CD14-positive monocyte (primary cell): ENCODE measurements around the gene ZNF622. TPM values are rescaled to one million over a fixed set of nuclear protein-coding genes. Genes with fewer than 3 reads are reported as not detected.

Experiments used
- DNase-seq, 3 donors: peaks; one replicate each; pipeline ENCODE4 v3.0.0-alpha.2; 2011 to 2022
- H2AFZ ChIP-seq: 2 replicates; pipeline ENCODE4 v1.6.0; 2012; ENCODE audit warnings: mild to moderate bottlenecking, low read depth, low read length, inconsistent platforms; ENCODE audit not compliant: insufficient read depth, poor library complexity, severe bottlenecking
- H3K27ac ChIP-seq, 2 donors: 1 replicate in 1 of 2; 2 replicates in 1 of 2; pipeline ENCODE4 v1.5.1; 2012 to 2013; ENCODE audit warnings: low read length in 2 of 2, control low read depth in 1 of 2, inconsistent platforms in 1 of 2, low read depth in 1 of 2, mild to moderate bottlenecking in 1 of 2
- H3K27me3 ChIP-seq, 2 donors: one replicate each; pipeline versions ENCODE4 v1.6.0 to v1.6.1; 2011 to 2013; ENCODE audit warnings: low read length in 2 of 2; ENCODE audit not compliant: control insufficient read depth in 2 of 2, insufficient read depth in 2 of 2
- H3K36me3 ChIP-seq, 2 donors: replicated peaks in 1 of 2; 1 replicate in 1 of 2; 2 replicates in 1 of 2; pipeline versions ENCODE4 v1.5.1 to v1.6.1; 2012 to 2013; ENCODE audit warnings: low read length in 2 of 2, control low read depth in 1 of 2, inconsistent platforms in 1 of 2, mild to moderate bottlenecking in 1 of 2; ENCODE audit not compliant: insufficient read depth in 2 of 2, control insufficient read depth in 1 of 2
- H3K4me1 ChIP-seq, 2 donors: 1 replicate in 1 of 2; 2 replicates in 1 of 2; pipeline versions ENCODE4 v1.5.1 to v1.6.1; 2012 to 2013; ENCODE audit warnings: low read length in 2 of 2, control low read depth in 1 of 2, inconsistent platforms in 1 of 2, mild to moderate bottlenecking in 1 of 2, moderate library complexity in 1 of 2; ENCODE audit not compliant: insufficient read depth in 2 of 2, control insufficient read depth in 1 of 2
- H3K4me2 ChIP-seq: replicated peaks from 2 replicates; pipeline ENCODE3; 2012; ENCODE audit warnings: low read length, moderate library complexity, mild to moderate bottlenecking; ENCODE audit not compliant: poor library complexity, severe bottlenecking; ENCODE audit errors: extremely low read depth
- H3K4me3 ChIP-seq, 3 experiments: fragments of 200-600 bp in 1 of 3; sonication (generic) in 1 of 3; replicated peaks in 1 of 3; 1 replicate in 2 of 3; 2 replicates in 1 of 3; pipeline ENCODE4 v1.5.1; 2011 to 2013; ENCODE audit warnings: low read length in 3 of 3, mild to moderate bottlenecking in 3 of 3, control low read depth in 2 of 3, low read depth in 2 of 3, inconsistent platforms in 1 of 3, moderate library complexity in 1 of 3
- H3K79me2 ChIP-seq: 2 replicates; pipeline ENCODE4 v1.6.0; 2012; ENCODE audit warnings: mild to moderate bottlenecking, control low read depth, inconsistent platforms, low read length, moderate library complexity; ENCODE audit not compliant: insufficient read depth
- H3K9ac ChIP-seq: 2 replicates; pipeline ENCODE4 v1.6.0; 2017; ENCODE audit warnings: low read length, mild to moderate bottlenecking; ENCODE audit not compliant: insufficient read depth, poor library complexity, severe bottlenecking
- H3K9me3 ChIP-seq, 2 donors: replicated peaks in 1 of 2; 1 replicate in 1 of 2; 2 replicates in 1 of 2; pipeline versions ENCODE4 v1.5.1 to v1.6.1; 2012 to 2013; ENCODE audit warnings: low read length in 2 of 2, control low read depth in 1 of 2; ENCODE audit not compliant: control insufficient read depth in 1 of 2, insufficient read depth in 1 of 2
- H4K20me1 ChIP-seq: 2 replicates; pipeline ENCODE4 v1.6.0; 2012; ENCODE audit warnings: mild to moderate bottlenecking, low read length, control low read depth, moderate library complexity; ENCODE audit not compliant: insufficient read depth
- H3K27ac Mint-ChIP-seq, 7 donors: one replicate each; pipeline ENCODE4 v1.8.0; 2020; ENCODE audit warnings: mild to moderate bottlenecking in 7 of 7, mixed read lengths in 7 of 7, moderate library complexity in 6 of 7, inconsistent platforms in 2 of 7
- H3K27me3 Mint-ChIP-seq, 3 donors: one replicate each; pipeline ENCODE4 v1.8.0; 2021 to 2022; ENCODE audit warnings: low read depth in 3 of 3, mild to moderate bottlenecking in 3 of 3, mixed read lengths in 3 of 3, moderate library complexity in 3 of 3, inconsistent platforms in 1 of 3
- H3K36me3 Mint-ChIP-seq, 2 donors: one replicate each; pipeline ENCODE4 v1.8.0; 2020; ENCODE audit warnings: mixed read lengths in 2 of 2, inconsistent platforms in 1 of 2, mild to moderate bottlenecking in 1 of 2
- H3K4me1 Mint-ChIP-seq: one replicate; pipeline ENCODE4 v1.8.0; 2020; ENCODE audit warnings: mild to moderate bottlenecking, mixed read lengths
- H3K4me3 Mint-ChIP-seq, 2 donors: one replicate each; pipeline ENCODE4 v1.8.0; 2020; ENCODE audit warnings: mild to moderate bottlenecking in 2 of 2, mixed read lengths in 2 of 2, moderate library complexity in 1 of 2
- H3K9me3 Mint-ChIP-seq, 7 donors: one replicate each; pipeline ENCODE4 v1.8.0; 2020 to 2022; ENCODE audit warnings: mixed read lengths in 7 of 7, mild to moderate bottlenecking in 6 of 7, moderate library complexity in 6 of 7, inconsistent platforms in 2 of 7
- WGBS: methylation state at CpG from one replicate; pipeline ENCODE4 v1.1.5; 2013; ENCODE audit warnings: missing lambda C conversion rate; ENCODE audit not compliant: insufficient coverage; 5-methylcytosine and 5-hydroxymethylcytosine counted together
- intact Hi-C, 2 donors: fragments of 100-400 bp; cut with micrococcal nuclease; formaldehyde crosslinking; loops; one replicate each; pipeline versions ENCODE4 v1.15.0 to v1.15.1; 2023
- polyA plus RNA-seq, 3 donors: library from polyadenylated mRNA; depleted of rRNA in 1 of 3; unstranded in 2 of 3; stranded (reverse) in 1 of 3; fragments of 300-500 nt in 2 of 3; fragments of >200 nt in 1 of 3; fragmentation: Illumina TruSeq in 2 of 3; gene quantifications; 1 replicate in 2 of 3; 2 replicates in 1 of 3; pipeline ENCODE4 v1.2.3, GENCODE V29; 2012 to 2021
- TF ChIP-seq, protein P1 (sequence below): fragments of 200-600 bp; IDR thresholded peaks from one replicate; pipeline ENCODE4 v1.8.0; 2022; ENCODE audit warnings: antibody characterized with exemption, mild to moderate bottlenecking

Gene ZNF622
- polyA plus RNA-seq, 3 donors = 6.1 to 30.1 (median 25.8) TPM

DNA sequence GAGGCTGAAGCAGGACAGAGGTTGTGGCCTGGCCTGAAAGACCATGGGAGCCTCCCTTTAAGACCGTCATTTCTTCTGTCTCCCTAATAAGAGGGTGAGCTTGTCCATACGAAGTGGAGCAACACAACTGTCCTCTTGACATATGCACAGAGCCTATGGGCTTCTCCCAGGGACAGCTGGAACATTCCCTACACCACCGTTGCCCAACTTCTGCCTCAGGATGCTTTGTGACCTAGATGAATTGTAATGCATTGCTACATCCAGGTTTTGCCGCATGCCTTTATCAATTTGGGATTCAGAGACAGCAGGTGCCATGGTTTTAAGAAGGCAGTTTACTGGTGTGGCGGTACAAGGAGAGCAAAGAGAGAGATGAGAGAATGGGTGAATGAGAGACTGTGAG is 34.4 kb upstream of the ZNF622 start:
- Histone ChIP-seq H3K4me3 (no peak overlapping the region), H3K36me3 (no peaks in the 10 kb centered on the region), H4K20me1 (no peaks in the 10 kb centered on the region), H3K4me2 (no peak overlapping the region), H3K79me2 (no peaks in the 10 kb centered on the region), H3K27me3 (no peaks in the 10 kb centered on the region), H3K4me1 (no peaks in the 10 kb centered on the region), H3K9me3 (peaks cover 0 to 11% of the 10 kb centered on the region in 2 donors), H3K9ac (no peak overlapping the region), H2AFZ (no peak overlapping the region), H3K27ac (no peak overlapping the region)
- Mint-ChIP-seq H3K27ac (no peak overlapping the region), H3K4me1 (peaks cover 7% of the 10 kb centered on the region), H3K9me3 (peaks cover 3 to 17% (median 11%) of the 10 kb centered on the region in 7 donors), H3K4me3 (no peak overlapping the region), H3K36me3 (peaks cover 0 to 2% of the 10 kb centered on the region in 2 donors), H3K27me3 (no peaks in the 10 kb centered on the region)
- 96% methylated on average over 2 of the region's 5 CpGs for WGBS
- TF ChIP-seq, protein P1, sequence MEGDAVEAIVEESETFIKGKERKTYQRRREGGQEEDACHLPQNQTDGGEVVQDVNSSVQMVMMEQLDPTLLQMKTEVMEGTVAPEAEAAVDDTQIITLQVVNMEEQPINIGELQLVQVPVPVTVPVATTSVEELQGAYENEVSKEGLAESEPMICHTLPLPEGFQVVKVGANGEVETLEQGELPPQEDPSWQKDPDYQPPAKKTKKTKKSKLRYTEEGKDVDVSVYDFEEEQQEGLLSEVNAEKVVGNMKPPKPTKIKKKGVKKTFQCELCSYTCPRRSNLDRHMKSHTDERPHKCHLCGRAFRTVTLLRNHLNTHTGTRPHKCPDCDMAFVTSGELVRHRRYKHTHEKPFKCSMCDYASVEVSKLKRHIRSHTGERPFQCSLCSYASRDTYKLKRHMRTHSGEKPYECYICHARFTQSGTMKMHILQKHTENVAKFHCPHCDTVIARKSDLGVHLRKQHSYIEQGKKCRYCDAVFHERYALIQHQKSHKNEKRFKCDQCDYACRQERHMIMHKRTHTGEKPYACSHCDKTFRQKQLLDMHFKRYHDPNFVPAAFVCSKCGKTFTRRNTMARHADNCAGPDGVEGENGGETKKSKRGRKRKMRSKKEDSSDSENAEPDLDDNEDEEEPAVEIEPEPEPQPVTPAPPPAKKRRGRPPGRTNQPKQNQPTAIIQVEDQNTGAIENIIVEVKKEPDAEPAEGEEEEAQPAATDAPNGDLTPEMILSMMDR = no peak
- no peak for DNase-seq
- intact Hi-C loops = no loop called here

DNA sequence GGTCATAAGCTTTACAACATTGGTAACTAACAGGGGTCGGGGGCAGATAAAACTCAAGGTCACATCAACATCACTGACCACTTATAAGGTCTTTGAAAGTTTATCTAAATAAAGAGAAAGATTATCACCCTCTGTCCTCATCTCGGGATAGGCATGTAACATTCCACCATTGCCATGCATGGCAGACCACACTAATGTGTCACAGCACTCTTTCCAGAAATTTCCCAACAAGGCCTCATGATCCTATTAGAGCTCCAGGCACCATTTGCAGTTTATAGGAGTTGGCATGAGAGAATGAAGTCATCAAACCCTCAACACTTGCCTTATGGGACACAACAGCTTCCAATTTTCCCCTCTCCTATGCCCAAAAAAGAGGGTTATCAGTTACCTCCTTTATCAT is 31.9 kb upstream of the ZNF622 start:
- no peak overlapping the region for H3K27ac ChIP-seq
- H3K27me3 ChIP-seq = no peaks in the 10 kb centered on the region
- H3K4me1 Mint-ChIP-seq = peaks cover 7% of the 10 kb centered on the region
- peak overlapping the region in 1 of 7 donors; percentile 60 for H3K27ac Mint-ChIP-seq
- no peak overlapping the region for H2AFZ ChIP-seq
- H3K4me2 ChIP-seq = no peak overlapping the region
- WGBS = 100% methylated on average over 1 of the region's 2 CpGs
- peaks cover 0 to 2% of the 10 kb centered on the region in 2 donors for H3K36me3 Mint-ChIP-seq
- intact Hi-C loops = loop anchor here in 1 of 2 donors (10.0 kb wide), 1 partner anchor 167 kb away; no protein-coding TSS in a partner anchor
- H3K27me3 Mint-ChIP-seq = no peaks in the 10 kb centered on the region
- H3K9ac ChIP-seq = no peak overlapping the region
- peaks cover 9 to 26% (median 18%) of the 10 kb centered on the region in 7 donors for H3K9me3 Mint-ChIP-seq
- H3K36me3 ChIP-seq = no peaks in the 10 kb centered on the region
- no peaks in the 10 kb centered on the region for H3K4me1 ChIP-seq
- no peak for DNase-seq
- H3K79me2 ChIP-seq = no peaks in the 10 kb centered on the region
- TF ChIP-seq, protein P1 = no peak
- peaks cover 0 to 17% of the 10 kb centered on the region in 2 donors for H3K9me3 ChIP-seq
- H4K20me1 ChIP-seq = no peaks in the 10 kb centered on the region
- no peak overlapping the region for H3K4me3 Mint-ChIP-seq
- H3K4me3 ChIP-seq = no peak overlapping the region
